Activated CD4-positive, alpha-beta T cell treated with anti-CD3 and anti-CD28 coated beads, Interleukin-2, amount 10 ng/mL, durations not matched to agents 7 days and 5 days (primary cell): ENCODE results near the gene TAS2R41. TPM values are rescaled to one million over a fixed set of nuclear protein-coding genes. Genes with fewer than 3 reads are reported as not detected.

ENCODE experiments used
- CTCF ChIA-PET: fragments of 350-600 bp; sonication (Branson Sonifier 250); formaldehyde crosslinking; loops from one replicate; lab custom pipeline; 2021; ENCODE audit warnings: antibody characterized with exemption; lab: Charles Lee
- POLR2A ChIA-PET: fragments of 350-600 bp; sonication (Branson Sonifier 250); formaldehyde crosslinking; loops from one replicate; lab custom pipeline; 2021; ENCODE audit warnings: antibody characterized with exemption; lab: Charles Lee
- DNase-seq: peaks from one replicate; pipeline ENCODE4 v3.0.0-alpha.2; 2020
- H3K27ac Mint-ChIP-seq: one replicate; pipeline ENCODE4 v1.8.0; 2021; ENCODE audit warnings: mild to moderate bottlenecking, moderate library complexity, mixed read lengths
- H3K27me3 Mint-ChIP-seq: one replicate; pipeline ENCODE4 v1.8.0; 2021; ENCODE audit warnings: mixed read lengths
- H3K36me3 Mint-ChIP-seq: one replicate; pipeline ENCODE4 v1.8.0; 2021; ENCODE audit warnings: low read depth, mixed read lengths
- H3K4me1 Mint-ChIP-seq: one replicate; pipeline ENCODE4 v1.8.0; 2021; ENCODE audit warnings: mixed read lengths
- H3K4me3 Mint-ChIP-seq: one replicate; pipeline ENCODE4 v1.8.0; 2021; ENCODE audit warnings: mild to moderate bottlenecking, moderate library complexity, mixed read lengths
- H3K9me3 Mint-ChIP-seq: one replicate; pipeline ENCODE4 v1.8.0; 2021; ENCODE audit warnings: mixed read lengths
- total RNA-seq, 2 experiments: library from RNA; stranded (reverse); gene quantifications; one replicate each; pipeline ENCODE4 v1.2.3, GENCODE V29; 2021

The TAS2R41 gene
- total RNA-seq, 2 experiments from 2014 or later = 0.29 TPM; not detected in 1

DNA sequence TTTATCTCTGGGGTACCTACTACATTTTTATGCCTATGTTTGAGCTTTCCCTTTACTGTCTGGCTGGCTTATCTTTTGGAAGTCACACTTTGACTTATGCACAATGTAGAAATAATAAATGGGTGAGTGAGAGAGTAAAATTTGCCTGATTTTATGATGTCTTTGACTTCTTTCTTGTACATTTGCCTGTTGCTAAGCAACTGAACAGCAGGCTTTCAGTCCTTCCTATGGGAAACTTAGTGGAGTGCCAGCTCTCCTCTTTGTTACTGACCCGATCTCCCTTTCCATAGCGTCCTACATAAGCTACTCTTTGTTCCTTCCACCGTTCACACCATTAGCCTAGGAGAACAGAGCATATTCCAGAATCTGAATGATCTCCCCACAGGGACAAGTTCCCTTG is 30.2 kb upstream of the TAS2R41 start:
- ChIA-PET POLR2A (no interaction called here), CTCF (interaction anchor here (1.0 kb wide), 1 partner anchor 104 kb away, joined by 3 read pairs; no protein-coding TSS in a partner anchor)
- Mint-ChIP-seq H3K4me3 (no peak overlapping the region), H3K4me1 (no peaks in the 10 kb centered on the region), H3K36me3 (no peaks in the 10 kb centered on the region), H3K9me3 (no peaks in the 10 kb centered on the region), H3K27ac (no peak overlapping the region), H3K27me3 (no peaks in the 10 kb centered on the region)
- DNase-seq = no peak

DNA sequence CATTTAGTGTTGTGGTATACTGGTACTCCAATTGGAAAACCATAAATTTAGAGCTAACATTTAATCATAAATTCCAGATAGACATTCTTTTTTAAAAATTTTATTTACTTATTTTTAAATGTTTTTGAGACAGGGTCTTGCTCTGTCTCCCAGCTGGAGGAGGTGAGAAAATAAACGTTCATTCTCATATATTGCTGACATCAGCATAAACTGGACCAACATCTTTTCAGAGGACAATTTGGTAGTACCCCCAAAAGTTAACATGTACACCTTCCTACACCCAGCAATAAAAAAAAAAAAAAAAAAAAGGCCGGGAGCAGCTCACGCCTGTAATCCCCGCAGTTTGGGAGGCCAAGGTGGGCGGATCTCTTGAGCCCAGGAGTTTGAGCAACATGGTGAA is 29.2 kb upstream of the TAS2R41 start:
- Mint-ChIP-seq H3K4me1 (no peaks in the 10 kb centered on the region), H3K27me3 (no peaks in the 10 kb centered on the region), H3K4me3 (no peak overlapping the region), H3K9me3 (no peaks in the 10 kb centered on the region), H3K27ac (no peak overlapping the region), H3K36me3 (no peaks in the 10 kb centered on the region)
- ChIA-PET CTCF (interaction anchor here (0.6 kb wide), 2 partner anchors 18 to 824 kb away, joined by 3 to 4 read pairs; no protein-coding TSS in a partner anchor), POLR2A (no interaction called here)
- DNase-seq = no peak

DNA sequence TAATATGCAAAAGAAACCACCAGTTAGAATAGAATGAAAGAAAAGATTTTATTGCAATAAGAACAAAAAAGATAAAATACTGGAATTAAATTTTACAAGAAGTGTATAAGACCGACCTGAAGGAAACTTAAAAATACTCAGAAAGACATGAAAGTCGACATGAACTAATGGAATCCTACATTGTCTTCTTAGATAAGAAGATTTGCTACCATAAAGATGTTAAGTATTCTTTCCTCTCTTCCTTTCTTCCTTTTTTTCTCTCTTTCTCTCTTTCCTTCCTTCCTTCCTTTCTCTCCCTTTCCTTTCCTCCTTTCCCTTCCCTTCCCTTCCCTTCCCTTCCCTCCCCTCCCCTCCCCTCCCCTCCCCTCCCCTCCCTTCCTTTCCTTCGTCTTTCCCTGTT is 27.9 kb upstream of the TAS2R41 start:
- DNase-seq = no peak
- H3K4me1 Mint-ChIP-seq = no peaks in the 10 kb centered on the region
- H3K27ac Mint-ChIP-seq = no peak overlapping the region
- H3K9me3 Mint-ChIP-seq = no peaks in the 10 kb centered on the region
- ChIA-PET POLR2A (no interaction called here), CTCF (no interaction called here)
- no peaks in the 10 kb centered on the region for H3K27me3 Mint-ChIP-seq
- no peaks in the 10 kb centered on the region for H3K36me3 Mint-ChIP-seq
- H3K4me3 Mint-ChIP-seq = no peak overlapping the region

DNA sequence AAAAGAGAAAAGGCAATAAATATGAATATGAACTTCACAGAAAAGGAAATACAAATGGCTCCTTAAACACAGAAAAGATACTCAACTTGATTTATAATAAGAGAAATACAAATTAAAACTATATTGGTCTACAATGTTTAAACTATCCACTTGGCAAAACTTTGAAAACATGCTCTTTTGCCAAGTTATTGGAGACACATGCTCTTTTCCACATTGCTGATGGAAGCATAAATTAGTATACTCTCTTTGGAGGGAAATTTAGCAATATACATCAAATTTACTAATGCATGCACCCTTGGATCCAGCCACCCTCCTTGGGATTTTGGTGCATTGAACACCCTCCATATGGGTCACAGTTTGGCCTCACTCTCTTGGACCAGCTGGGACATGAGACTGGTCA is 26.6 kb upstream of the TAS2R41 start:
- H3K4me1 Mint-ChIP-seq = no peaks in the 10 kb centered on the region
- CTCF ChIA-PET = no interaction called here

DNA sequence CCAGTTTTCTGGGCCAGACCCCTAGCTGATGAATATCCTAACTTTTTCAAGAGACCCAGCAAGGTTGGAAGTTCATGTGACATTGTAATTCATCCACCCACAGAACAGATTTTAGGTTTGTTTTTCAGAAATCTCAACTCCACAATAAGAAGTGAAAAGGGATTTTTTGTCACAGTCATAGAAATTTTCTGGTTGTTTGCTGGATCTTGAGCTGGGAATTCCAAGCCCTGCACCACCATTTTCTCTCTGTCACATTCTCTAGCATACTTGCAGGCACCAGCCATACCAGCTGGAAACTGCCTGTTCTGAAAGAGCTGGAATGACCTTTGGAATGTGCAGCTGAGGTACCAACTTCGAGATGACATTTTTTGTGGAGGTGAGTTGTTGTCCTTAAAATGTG is 25.9 kb upstream of the TAS2R41 start:
- Mint-ChIP-seq H3K9me3 (no peaks in the 10 kb centered on the region), H3K27ac (no peak overlapping the region), H3K4me3 (no peak overlapping the region), H3K27me3 (no peaks in the 10 kb centered on the region), H3K36me3 (no peaks in the 10 kb centered on the region), H3K4me1 (no peaks in the 10 kb centered on the region)
- ChIA-PET CTCF (interaction anchor here (0.9 kb wide), 1 partner anchor 72 kb away, joined by 3 read pairs; no protein-coding TSS in a partner anchor), POLR2A (no interaction called here)
- no peak for DNase-seq

More for the DNA sequence above, 26.6 kb upstream of the TAS2R41 start:
- Mint-ChIP-seq H3K4me3 (no peak overlapping the region), H3K9me3 (no peaks in the 10 kb centered on the region), H3K36me3 (no peaks in the 10 kb centered on the region), H3K27ac (no peak overlapping the region), H3K27me3 (no peaks in the 10 kb centered on the region)
- POLR2A ChIA-PET = no interaction called here
- no peak for DNase-seq

DNA sequence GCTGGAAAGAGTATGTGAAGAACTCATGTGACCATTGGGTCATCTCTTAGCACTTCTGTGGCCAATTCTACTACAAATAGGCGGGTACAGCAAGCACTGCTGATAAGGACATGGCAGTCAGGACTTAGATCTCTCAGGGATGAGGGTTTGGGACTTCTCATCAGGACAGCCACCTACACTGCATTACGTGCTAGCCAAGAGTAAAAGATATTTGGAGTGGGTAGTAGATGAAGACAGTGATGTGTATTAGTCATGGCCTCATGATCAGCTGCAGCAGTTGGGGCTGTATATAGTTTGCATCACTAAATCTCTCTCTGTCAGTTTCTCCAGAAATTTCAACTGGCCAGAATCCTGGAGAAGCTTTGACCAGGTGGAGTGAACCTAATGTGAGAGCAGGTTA is 25.2 kb upstream of the TAS2R41 start:
- ChIA-PET CTCF (interaction anchor here (0.9 kb wide), 1 partner anchor 72 kb away, joined by 3 read pairs; no protein-coding TSS in a partner anchor), POLR2A (no interaction called here)
- H3K27me3 Mint-ChIP-seq = no peaks in the 10 kb centered on the region
- no peaks in the 10 kb centered on the region for H3K4me1 Mint-ChIP-seq
- H3K9me3 Mint-ChIP-seq = no peaks in the 10 kb centered on the region
- no peak overlapping the region for H3K27ac Mint-ChIP-seq
- no peaks in the 10 kb centered on the region for H3K36me3 Mint-ChIP-seq
- DNase-seq = no peak
- no peak overlapping the region for H3K4me3 Mint-ChIP-seq

DNA sequence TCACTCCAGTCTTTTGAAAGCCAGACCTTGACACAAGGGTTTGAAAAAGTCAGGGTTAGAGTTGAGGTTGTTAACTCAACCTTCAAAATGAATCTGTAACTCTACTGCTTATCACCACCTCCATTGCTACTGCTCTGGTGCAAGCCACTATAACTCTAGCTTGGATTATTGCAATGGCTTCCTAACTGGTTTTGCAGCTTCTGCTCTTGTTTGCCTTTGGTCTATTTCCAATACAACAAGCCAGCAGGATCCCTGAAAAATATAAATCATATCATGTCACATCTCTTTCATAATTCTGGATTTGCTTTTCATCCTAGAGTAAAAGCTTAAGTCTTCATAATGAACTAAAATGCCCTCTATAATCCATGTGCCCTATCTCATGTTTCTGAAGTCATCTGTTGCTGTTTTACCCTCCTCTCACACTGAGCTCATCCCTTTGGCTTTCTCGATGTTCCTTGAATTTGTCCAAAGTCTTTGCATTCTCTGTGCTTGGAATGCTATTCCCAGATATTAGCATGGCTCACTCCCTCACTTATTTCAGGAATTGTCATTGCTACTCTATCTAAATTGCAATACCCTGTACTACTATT is 23.5 kb upstream of the TAS2R41 start:
- ChIA-PET CTCF (no interaction called here), POLR2A (no interaction called here)
- no peaks in the 10 kb centered on the region for H3K9me3 Mint-ChIP-seq
- H3K36me3 Mint-ChIP-seq = no peaks in the 10 kb centered on the region
- no peak overlapping the region for H3K4me3 Mint-ChIP-seq
- no peaks in the 10 kb centered on the region for H3K27me3 Mint-ChIP-seq
- DNase-seq = no peak
- no peak overlapping the region for H3K27ac Mint-ChIP-seq
- no peaks in the 10 kb centered on the region for H3K4me1 Mint-ChIP-seq

DNA sequence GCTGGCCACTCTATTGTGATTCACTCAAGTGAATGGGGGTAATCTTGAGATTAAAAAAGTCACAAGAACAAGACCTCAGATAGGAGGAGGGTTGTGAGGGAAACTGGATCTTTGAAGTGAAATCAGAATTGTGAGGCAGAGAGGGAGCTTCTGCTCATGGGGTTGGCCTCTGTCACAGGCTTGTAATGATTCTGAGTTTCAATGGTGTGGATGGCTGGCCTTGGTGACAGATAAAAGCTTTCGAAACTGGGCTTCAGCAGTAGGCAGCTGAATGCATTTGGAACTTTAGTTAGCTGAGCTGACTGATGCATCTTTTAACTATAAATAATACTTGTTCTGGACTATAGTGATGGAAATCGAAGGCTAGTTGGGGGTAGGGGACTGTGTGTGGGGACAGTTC is 22.2 kb upstream of the TAS2R41 start:
- no peak overlapping the region for H3K27ac Mint-ChIP-seq
- H3K27me3 Mint-ChIP-seq = no peaks in the 10 kb centered on the region
- CTCF ChIA-PET = no interaction called here
- no peak for DNase-seq
- no peaks in the 10 kb centered on the region for H3K9me3 Mint-ChIP-seq
- no peaks in the 10 kb centered on the region for H3K36me3 Mint-ChIP-seq
- no peaks in the 10 kb centered on the region for H3K4me1 Mint-ChIP-seq
- POLR2A ChIA-PET = no interaction called here
- no peak overlapping the region for H3K4me3 Mint-ChIP-seq

DNA sequence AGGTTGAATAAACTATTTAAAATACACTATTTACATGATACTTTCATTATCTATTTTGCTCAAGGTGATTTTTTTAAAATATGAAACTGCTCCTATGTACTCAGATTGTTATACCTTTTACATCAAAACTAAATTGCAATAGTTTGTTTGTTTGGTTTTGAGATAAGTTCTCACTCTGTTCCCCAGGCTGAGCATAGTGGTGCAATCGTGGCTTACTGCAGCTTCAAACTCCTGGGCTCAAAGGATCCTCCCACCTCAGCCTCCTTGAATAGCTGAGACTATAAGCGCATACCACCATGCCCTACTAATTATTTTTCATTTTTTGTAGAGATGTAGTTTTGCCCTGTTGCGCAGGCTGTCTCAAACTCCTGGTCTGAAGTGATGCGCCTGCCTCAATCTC is 21.7 kb upstream of the TAS2R41 start:
- Mint-ChIP-seq H3K27ac (no peak overlapping the region), H3K4me3 (no peak overlapping the region), H3K27me3 (no peaks in the 10 kb centered on the region), H3K9me3 (no peaks in the 10 kb centered on the region), H3K4me1 (no peaks in the 10 kb centered on the region), H3K36me3 (no peaks in the 10 kb centered on the region)
- CTCF ChIA-PET = no interaction called here
- POLR2A ChIA-PET = no interaction called here
- DNase-seq = no peak

DNA sequence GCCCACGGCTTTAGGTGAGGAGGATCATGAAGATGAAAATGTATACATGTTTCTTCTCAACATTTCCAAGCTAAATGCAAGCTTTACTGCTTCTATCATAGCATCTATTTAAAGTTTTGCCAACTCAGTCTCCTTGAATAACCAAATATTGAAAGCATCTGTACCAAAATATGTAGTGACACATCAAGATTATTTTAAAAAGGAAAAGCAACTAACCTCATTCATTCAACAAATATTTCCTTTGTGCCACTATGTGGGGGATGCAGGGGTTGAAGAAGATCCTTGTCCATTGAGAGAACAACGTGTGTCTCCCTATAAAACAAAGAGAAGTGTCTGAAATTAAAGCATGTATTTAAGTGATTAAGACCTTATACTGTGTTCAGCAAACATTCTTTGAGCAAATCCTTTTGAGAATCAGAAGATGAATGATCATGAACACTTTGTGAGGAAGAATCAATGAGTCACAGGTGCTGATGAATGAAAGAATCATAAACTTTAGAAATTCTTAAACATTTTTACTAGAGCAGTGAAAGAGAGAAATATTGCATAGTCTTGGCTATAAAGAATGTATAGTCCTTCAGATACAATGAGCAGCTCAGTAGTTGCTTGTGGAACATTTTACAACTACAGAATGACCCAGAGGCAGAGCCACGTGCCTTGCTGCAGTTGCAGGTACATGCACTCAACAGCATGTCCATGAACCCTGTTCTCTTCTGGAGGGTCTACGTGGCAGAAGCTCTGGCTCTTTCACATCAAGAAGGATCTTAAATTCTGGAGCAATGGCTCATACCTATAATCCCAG is 20.5 kb upstream of the TAS2R41 start:
- ChIA-PET CTCF (interaction anchor here (1.0 kb wide), 1 partner anchor 34 kb away, joined by 3 read pairs; no protein-coding TSS in a partner anchor), POLR2A (no interaction called here)
- H3K4me3 Mint-ChIP-seq = no peak overlapping the region
- no peaks in the 10 kb centered on the region for H3K4me1 Mint-ChIP-seq
- H3K36me3 Mint-ChIP-seq = no peaks in the 10 kb centered on the region
- H3K27ac Mint-ChIP-seq = no peak overlapping the region
- DNase-seq = no peak
- no peaks in the 10 kb centered on the region for H3K27me3 Mint-ChIP-seq
- H3K9me3 Mint-ChIP-seq = no peaks in the 10 kb centered on the region

DNA sequence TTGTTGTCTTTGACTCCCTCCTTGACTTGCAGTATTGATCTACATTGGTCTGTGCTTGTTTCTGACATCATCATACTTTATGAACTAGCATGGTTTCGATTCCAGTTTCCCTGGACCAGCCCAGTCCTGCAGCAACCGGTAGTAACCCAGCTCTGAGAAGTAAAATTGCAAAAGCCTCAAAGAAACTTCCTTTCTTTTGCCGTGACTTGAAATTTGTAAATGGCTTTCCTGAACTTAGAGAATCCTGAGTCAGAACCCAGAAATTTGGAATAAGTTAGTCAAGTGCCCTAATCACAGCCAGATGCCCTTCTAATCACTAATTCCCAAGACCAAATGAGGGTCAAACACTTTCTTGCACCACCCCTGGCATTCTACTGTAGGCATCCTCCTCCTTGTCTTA is 19.4 kb upstream of the TAS2R41 start:
- Mint-ChIP-seq H3K27me3 (no peaks in the 10 kb centered on the region), H3K4me1 (no peaks in the 10 kb centered on the region), H3K36me3 (no peaks in the 10 kb centered on the region), H3K27ac (no peak overlapping the region), H3K9me3 (peaks cover 5% of the 10 kb centered on the region), H3K4me3 (no peak overlapping the region)
- no peak for DNase-seq
- CTCF ChIA-PET = no interaction called here
- POLR2A ChIA-PET = no interaction called here

DNA sequence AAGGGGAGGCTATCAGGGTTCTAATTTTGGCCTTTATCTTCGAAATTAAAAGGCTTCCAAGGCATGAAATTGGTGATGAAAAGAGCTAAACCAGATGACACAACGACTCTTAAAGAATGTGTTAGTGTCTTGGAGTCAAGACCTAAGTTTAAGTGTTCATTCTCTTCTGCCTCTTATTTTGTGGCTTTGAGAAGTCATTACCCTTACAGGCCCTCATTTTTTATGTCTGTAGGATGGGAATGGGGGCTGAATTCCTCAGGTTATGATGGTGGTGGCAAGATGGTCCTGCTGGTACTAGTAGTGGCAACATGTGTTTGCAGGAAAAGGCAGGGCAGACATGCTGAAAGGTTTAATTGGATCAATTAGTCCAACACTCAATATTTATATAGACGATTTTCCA is 19.0 kb upstream of the TAS2R41 start:
- no peak overlapping the region for H3K27ac Mint-ChIP-seq
- peaks cover 5% of the 10 kb centered on the region for H3K9me3 Mint-ChIP-seq
- H3K27me3 Mint-ChIP-seq = no peaks in the 10 kb centered on the region
- ChIA-PET POLR2A (no interaction called here), CTCF (no interaction called here)
- no peak for DNase-seq
- H3K4me1 Mint-ChIP-seq = no peaks in the 10 kb centered on the region
- H3K4me3 Mint-ChIP-seq = no peak overlapping the region
- no peaks in the 10 kb centered on the region for H3K36me3 Mint-ChIP-seq

DNA sequence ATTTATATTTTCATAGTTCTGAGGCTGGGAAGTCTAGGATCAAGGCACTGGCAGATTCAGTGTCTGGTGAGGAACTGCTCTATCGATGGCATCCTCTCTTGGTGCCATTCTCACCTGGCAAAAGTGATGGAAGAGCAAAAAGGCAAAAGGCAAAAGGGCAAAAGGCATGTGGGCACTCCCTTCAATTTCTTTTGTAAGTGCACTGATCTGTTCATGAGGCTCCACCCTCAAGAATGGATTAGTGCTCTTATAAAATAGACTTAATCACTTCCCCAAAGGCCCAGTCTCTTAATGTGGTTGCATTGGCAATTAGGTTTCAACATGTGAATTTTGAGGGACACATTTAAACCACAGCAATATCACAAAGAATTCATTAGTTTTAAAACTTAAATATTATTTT is 18.3 kb upstream of the TAS2R41 start:
- no peaks in the 10 kb centered on the region for H3K36me3 Mint-ChIP-seq
- no peak for DNase-seq
- peaks cover 5% of the 10 kb centered on the region for H3K9me3 Mint-ChIP-seq
- ChIA-PET CTCF (no interaction called here), POLR2A (no interaction called here)
- no peak overlapping the region for H3K4me3 Mint-ChIP-seq
- no peaks in the 10 kb centered on the region for H3K27me3 Mint-ChIP-seq
- H3K27ac Mint-ChIP-seq = no peak overlapping the region
- no peaks in the 10 kb centered on the region for H3K4me1 Mint-ChIP-seq
